WTC11 (cell line): ENCODE data around the gene RIPPLY1.

ENCODE experiments used
- FOXK1 ChIP-seq: sonication (generic); formaldehyde crosslinking; IDR thresholded peaks from 2 replicates; pipeline ENCODE4 v1.8.0; 2022; ENCODE audit warnings: mild to moderate bottlenecking, moderate library complexity, missing genetic modification reagents
- KAT7 ChIP-seq: sonication (generic); formaldehyde crosslinking; IDR thresholded peaks from 2 replicates; pipeline ENCODE4 v1.8.1; 2023; ENCODE audit warnings: missing genetic modification reagents, mild to moderate bottlenecking, borderline replicate concordance
- NFE2L1 ChIP-seq: sonication (generic); formaldehyde crosslinking; IDR thresholded peaks from 2 replicates; pipeline ENCODE4 v1.8.1; 2023; ENCODE audit warnings: missing genetic modification reagents
- TF ChIP-seq, protein P1 (sequence below): sonication (generic); formaldehyde crosslinking; IDR thresholded peaks from 2 replicates; pipeline ENCODE4 v1.8.1; 2023; ENCODE audit warnings: mild to moderate bottlenecking, missing genetic modification reagents
- TF ChIP-seq, protein P2 (sequence below): fragments of 200-600 bp; IDR thresholded peaks from 2 replicates; pipeline ENCODE4 v1.8.0; 2022; ENCODE audit warnings: antibody characterized with exemption
- TF ChIP-seq, protein P3 (sequence below): fragments of 250-450 bp; sonication (Bioruptor Pico); IDR thresholded peaks from 2 replicates; pipeline ENCODE4 v1.9.0; 2021; ENCODE audit warnings: mild to moderate bottlenecking
- TF ChIP-seq, protein P4 (sequence below): fragments of 250-450 bp; sonication (Bioruptor Pico); IDR thresholded peaks from 2 replicates; pipeline ENCODE4 v1.8.0; 2021; ENCODE audit warnings: mild to moderate bottlenecking
- TF ChIP-seq, protein P5 (sequence below): sonication (generic); formaldehyde crosslinking; IDR thresholded peaks from 2 replicates; pipeline ENCODE4 v1.8.1; 2023; ENCODE audit warnings: mild to moderate bottlenecking, missing genetic modification reagents, moderate library complexity
- TF ChIP-seq, protein P6 (sequence below): sonication (generic); formaldehyde crosslinking; IDR thresholded peaks from 2 replicates; pipeline ENCODE4 v1.8.1; 2023; ENCODE audit warnings: mild to moderate bottlenecking, missing genetic modification reagents, moderate library complexity

DNA sequence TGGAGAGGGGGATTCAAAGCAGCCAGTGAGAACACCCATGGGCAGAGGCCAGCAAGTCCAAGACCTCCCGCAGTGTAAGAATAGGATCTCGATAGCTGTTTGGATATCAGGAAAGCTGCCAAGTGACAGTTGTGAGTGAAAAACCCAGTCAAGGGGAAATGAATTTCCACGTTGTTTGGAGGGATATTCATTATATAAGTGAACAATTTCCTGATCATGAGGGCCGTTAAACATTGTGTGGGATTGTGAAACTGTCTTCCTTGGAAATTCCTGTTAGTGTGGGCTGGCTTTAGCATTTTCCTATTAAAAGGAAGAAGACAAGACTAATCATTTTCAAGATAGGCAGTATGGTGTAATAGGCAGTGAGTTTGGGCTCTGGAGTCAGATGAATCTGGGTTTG, 32.0 kb upstream of the RIPPLY1 start:
- TF ChIP-seq, protein P1, sequence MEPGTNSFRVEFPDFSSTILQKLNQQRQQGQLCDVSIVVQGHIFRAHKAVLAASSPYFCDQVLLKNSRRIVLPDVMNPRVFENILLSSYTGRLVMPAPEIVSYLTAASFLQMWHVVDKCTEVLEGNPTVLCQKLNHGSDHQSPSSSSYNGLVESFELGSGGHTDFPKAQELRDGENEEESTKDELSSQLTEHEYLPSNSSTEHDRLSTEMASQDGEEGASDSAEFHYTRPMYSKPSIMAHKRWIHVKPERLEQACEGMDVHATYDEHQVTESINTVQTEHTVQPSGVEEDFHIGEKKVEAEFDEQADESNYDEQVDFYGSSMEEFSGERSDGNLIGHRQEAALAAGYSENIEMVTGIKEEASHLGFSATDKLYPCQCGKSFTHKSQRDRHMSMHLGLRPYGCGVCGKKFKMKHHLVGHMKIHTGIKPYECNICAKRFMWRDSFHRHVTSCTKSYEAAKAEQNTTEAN (CRISPR knock-in tag), result no peak
- TF ChIP-seq KAT7 (no peak), FOXK1 (no peak), NFE2L1 (CRISPR knock-in tag) (no peak)
- TF ChIP-seq, protein P2, sequence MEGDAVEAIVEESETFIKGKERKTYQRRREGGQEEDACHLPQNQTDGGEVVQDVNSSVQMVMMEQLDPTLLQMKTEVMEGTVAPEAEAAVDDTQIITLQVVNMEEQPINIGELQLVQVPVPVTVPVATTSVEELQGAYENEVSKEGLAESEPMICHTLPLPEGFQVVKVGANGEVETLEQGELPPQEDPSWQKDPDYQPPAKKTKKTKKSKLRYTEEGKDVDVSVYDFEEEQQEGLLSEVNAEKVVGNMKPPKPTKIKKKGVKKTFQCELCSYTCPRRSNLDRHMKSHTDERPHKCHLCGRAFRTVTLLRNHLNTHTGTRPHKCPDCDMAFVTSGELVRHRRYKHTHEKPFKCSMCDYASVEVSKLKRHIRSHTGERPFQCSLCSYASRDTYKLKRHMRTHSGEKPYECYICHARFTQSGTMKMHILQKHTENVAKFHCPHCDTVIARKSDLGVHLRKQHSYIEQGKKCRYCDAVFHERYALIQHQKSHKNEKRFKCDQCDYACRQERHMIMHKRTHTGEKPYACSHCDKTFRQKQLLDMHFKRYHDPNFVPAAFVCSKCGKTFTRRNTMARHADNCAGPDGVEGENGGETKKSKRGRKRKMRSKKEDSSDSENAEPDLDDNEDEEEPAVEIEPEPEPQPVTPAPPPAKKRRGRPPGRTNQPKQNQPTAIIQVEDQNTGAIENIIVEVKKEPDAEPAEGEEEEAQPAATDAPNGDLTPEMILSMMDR, result no peak
- TF ChIP-seq, protein P3, sequence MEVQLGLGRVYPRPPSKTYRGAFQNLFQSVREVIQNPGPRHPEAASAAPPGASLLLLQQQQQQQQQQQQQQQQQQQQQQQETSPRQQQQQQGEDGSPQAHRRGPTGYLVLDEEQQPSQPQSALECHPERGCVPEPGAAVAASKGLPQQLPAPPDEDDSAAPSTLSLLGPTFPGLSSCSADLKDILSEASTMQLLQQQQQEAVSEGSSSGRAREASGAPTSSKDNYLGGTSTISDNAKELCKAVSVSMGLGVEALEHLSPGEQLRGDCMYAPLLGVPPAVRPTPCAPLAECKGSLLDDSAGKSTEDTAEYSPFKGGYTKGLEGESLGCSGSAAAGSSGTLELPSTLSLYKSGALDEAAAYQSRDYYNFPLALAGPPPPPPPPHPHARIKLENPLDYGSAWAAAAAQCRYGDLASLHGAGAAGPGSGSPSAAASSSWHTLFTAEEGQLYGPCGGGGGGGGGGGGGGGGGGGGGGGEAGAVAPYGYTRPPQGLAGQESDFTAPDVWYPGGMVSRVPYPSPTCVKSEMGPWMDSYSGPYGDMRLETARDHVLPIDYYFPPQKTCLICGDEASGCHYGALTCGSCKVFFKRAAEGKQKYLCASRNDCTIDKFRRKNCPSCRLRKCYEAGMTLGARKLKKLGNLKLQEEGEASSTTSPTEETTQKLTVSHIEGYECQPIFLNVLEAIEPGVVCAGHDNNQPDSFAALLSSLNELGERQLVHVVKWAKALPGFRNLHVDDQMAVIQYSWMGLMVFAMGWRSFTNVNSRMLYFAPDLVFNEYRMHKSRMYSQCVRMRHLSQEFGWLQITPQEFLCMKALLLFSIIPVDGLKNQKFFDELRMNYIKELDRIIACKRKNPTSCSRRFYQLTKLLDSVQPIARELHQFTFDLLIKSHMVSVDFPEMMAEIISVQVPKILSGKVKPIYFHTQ (CRISPR knock-in tag), result no peak
- TF ChIP-seq, protein P4, sequence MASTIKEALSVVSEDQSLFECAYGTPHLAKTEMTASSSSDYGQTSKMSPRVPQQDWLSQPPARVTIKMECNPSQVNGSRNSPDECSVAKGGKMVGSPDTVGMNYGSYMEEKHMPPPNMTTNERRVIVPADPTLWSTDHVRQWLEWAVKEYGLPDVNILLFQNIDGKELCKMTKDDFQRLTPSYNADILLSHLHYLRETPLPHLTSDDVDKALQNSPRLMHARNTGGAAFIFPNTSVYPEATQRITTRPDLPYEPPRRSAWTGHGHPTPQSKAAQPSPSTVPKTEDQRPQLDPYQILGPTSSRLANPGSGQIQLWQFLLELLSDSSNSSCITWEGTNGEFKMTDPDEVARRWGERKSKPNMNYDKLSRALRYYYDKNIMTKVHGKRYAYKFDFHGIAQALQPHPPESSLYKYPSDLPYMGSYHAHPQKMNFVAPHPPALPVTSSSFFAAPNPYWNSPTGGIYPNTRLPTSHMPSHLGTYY (CRISPR knock-in tag), result no peak
- TF ChIP-seq, protein P5, sequence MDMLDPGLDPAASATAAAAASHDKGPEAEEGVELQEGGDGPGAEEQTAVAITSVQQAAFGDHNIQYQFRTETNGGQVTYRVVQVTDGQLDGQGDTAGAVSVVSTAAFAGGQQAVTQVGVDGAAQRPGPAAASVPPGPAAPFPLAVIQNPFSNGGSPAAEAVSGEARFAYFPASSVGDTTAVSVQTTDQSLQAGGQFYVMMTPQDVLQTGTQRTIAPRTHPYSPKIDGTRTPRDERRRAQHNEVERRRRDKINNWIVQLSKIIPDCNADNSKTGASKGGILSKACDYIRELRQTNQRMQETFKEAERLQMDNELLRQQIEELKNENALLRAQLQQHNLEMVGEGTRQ (CRISPR knock-in tag), result no peak
- TF ChIP-seq, protein P6, sequence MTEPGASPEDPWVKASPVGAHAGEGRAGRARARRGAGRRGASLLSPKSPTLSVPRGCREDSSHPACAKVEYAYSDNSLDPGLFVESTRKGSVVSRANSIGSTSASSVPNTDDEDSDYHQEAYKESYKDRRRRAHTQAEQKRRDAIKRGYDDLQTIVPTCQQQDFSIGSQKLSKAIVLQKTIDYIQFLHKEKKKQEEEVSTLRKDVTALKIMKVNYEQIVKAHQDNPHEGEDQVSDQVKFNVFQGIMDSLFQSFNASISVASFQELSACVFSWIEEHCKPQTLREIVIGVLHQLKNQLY (CRISPR knock-in tag), result no peak
